NT2/D1 (cell line): ENCODE results near the gene RPL10.

ENCODE experiments used
- DNase-seq: peaks from one replicate; pipeline ENCODE4 v3.0.0-alpha.2; 2011; ENCODE audit warnings: low read depth, low spot score
- H3K27me3 ChIP-seq: 2 replicates; pipeline ENCODE4 v1.6.0; 2011; ENCODE audit warnings: mild to moderate bottlenecking; ENCODE audit not compliant: insufficient read length, insufficient read depth
- H3K36me3 ChIP-seq: 2 replicates; pipeline ENCODE4 v1.6.1; 2011; ENCODE audit warnings: mild to moderate bottlenecking, low read length, mixed read lengths; ENCODE audit not compliant: insufficient read depth, insufficient read length
- H3K4me1 ChIP-seq: 2 replicates; pipeline ENCODE4 v1.5.1; 2011; ENCODE audit not compliant: insufficient read depth, insufficient read length
- H3K4me3 ChIP-seq: 2 replicates; pipeline ENCODE4 v1.5.1; 2011; ENCODE audit warnings: low read depth; ENCODE audit not compliant: insufficient read length
- H3K9ac ChIP-seq: 2 replicates; pipeline ENCODE4 v1.6.0; 2011; ENCODE audit warnings: low read depth; ENCODE audit not compliant: insufficient read length
- H3K9me3 ChIP-seq: 2 replicates; pipeline ENCODE4 v1.5.1; 2011; ENCODE audit warnings: mild to moderate bottlenecking, low read length; ENCODE audit not compliant: insufficient read depth
- SUZ12 ChIP-seq: IDR thresholded peaks from 2 replicates; pipeline ENCODE4 v1.6.1; 2011; ENCODE audit not compliant: insufficient read length, insufficient read depth; ENCODE audit errors: extremely low read depth
- YY1 ChIP-seq: IDR thresholded peaks from 2 replicates; pipeline ENCODE4 v1.6.1; 2011; ENCODE audit not compliant: insufficient read length, insufficient read depth
- ZNF274 ChIP-seq: IDR thresholded peaks from 2 replicates; pipeline ENCODE4 v1.6.1; 2011; ENCODE audit warnings: mild to moderate bottlenecking, low read depth, low read length

RPL10 gene

GRCh38 chrX:154440623-154441357 is 42.6 kb downstream of the RPL10 start:
- Histone ChIP-seq H3K4me1 (no peaks in the 10 kb centered on the region), H3K9ac (no peak overlapping the region), H3K9me3 (no peaks in the 10 kb centered on the region), H3K27me3 (no peaks in the 10 kb centered on the region), H3K36me3 (peaks cover 50% of the 10 kb centered on the region), H3K4me3 (no peak overlapping the region)
- DNase-seq = no peak
- TF ChIP-seq YY1 (no peak), SUZ12 (no peak), ZNF274 (no peak)

- H3K4me3 ChIP-seq = no peak overlapping the region
- H3K4me1 ChIP-seq = no peaks in the 10 kb centered on the region
- H3K36me3 ChIP-seq = peaks cover 52% of the 10 kb centered on the region
- no peaks in the 10 kb centered on the region for H3K27me3 ChIP-seq
- no peak overlapping the region for H3K9ac ChIP-seq
- H3K9me3 ChIP-seq = no peaks in the 10 kb centered on the region
- no peak for DNase-seq
- no peak for TF ChIP-seq YY1
- no peak for TF ChIP-seq ZNF274
- TF ChIP-seq SUZ12 = no peak
Observed at GRCh38 chrX:154441564-154441963, 43.4 kb downstream of the RPL10 start.

GRCh38 chrX:154441984-154442707 is 44.0 kb downstream of the RPL10 start:
- H3K9ac ChIP-seq = no peak overlapping the region
- no peaks in the 10 kb centered on the region for H3K9me3 ChIP-seq
- no peak for DNase-seq
- no peaks in the 10 kb centered on the region for H3K27me3 ChIP-seq
- no peak for TF ChIP-seq YY1
- TF ChIP-seq ZNF274 = no peak
- no peaks in the 10 kb centered on the region for H3K4me1 ChIP-seq
- no peak overlapping the region for H3K4me3 ChIP-seq
- peaks cover 58% of the 10 kb centered on the region for H3K36me3 ChIP-seq

- H3K4me3 ChIP-seq = no peak overlapping the region
- no peaks in the 10 kb centered on the region for H3K27me3 ChIP-seq
- TF ChIP-seq YY1 (no peak), ZNF274 (no peak)
- H3K36me3 ChIP-seq = peaks cover 58% of the 10 kb centered on the region
- no peaks in the 10 kb centered on the region for H3K4me1 ChIP-seq
- H3K9ac ChIP-seq = peak overlapping the region; percentile 10
- H3K9me3 ChIP-seq = no peaks in the 10 kb centered on the region
- DNase-seq = no peak
Observed at GRCh38 chrX:154443479-154443910, 45.3 kb downstream of the RPL10 start.

- Histone ChIP-seq H3K4me3 (peak within 1 kb of the TSS; percentile 28), H3K9ac (peak within 1 kb of the TSS; percentile 80), H3K36me3 (peaks cover 58% of the 10 kb centered on the region), H3K4me1 (no peaks in the 10 kb centered on the region), H3K9me3 (no peaks in the 10 kb centered on the region), H3K27me3 (no peaks in the 10 kb centered on the region)
- no peak for TF ChIP-seq ZNF274
- TF ChIP-seq YY1 = no peak
- no peak for TF ChIP-seq SUZ12
- DNase-seq = no peak
Observed at GRCh38 chrX:154443992-154444754, 46.0 kb downstream of the RPL10 start, which contains the start of gene FAM50A. Gene FAM50A, plus strand, starts transcription at chrX:154444141. Its CDS starts 95 bp downstream, at chrX:154444236.

GRCh38 chrX:154444755-154445246 is 46.6 kb downstream of the RPL10 start:
- peak overlapping the region; percentile 80 for H3K9ac ChIP-seq
- peak overlapping the region; percentile 28 for H3K4me3 ChIP-seq
- TF ChIP-seq YY1 = no peak
- TF ChIP-seq ZNF274 = no peak
- no peak for TF ChIP-seq SUZ12
- H3K27me3 ChIP-seq = no peaks in the 10 kb centered on the region
- H3K9me3 ChIP-seq = no peaks in the 10 kb centered on the region
- no peak for DNase-seq
- H3K4me1 ChIP-seq = no peaks in the 10 kb centered on the region
- peaks cover 59% of the 10 kb centered on the region for H3K36me3 ChIP-seq

GRCh38 chrX:154445776-154446175 is 47.6 kb downstream of the RPL10 start:
- Histone ChIP-seq H3K27me3 (no peaks in the 10 kb centered on the region), H3K9me3 (no peaks in the 10 kb centered on the region), H3K36me3 (peaks cover 57% of the 10 kb centered on the region), H3K4me1 (no peaks in the 10 kb centered on the region), H3K4me3 (no peak overlapping the region), H3K9ac (no peak overlapping the region)
- DNase-seq = no peak
- TF ChIP-seq ZNF274 = no peak
- TF ChIP-seq SUZ12 = no peak
- TF ChIP-seq YY1 = no peak
